Central memory CD8-positive, alpha-beta T cell (primary cell): ENCODE results near the gene ZNF71.

Experiments
- ATAC-seq: fragments of 150-1000 bp; cut with Tn5 transposase; replicated peaks from 2 replicates; pipeline ENCODE4 v1.10.0; 2022; ENCODE audit warnings: mild to moderate bottlenecking, moderate FRiP score, moderate number of reproducible peaks; ENCODE audit not compliant: poor library complexity, severe bottlenecking; ENCODE audit errors: extremely low read depth
- DNase-seq, 2 donors: peaks; one replicate each; pipeline ENCODE4 v3.0.0; 2021; ENCODE audit warnings: low spot score in 2 of 2
- H3K27ac Mint-ChIP-seq: one replicate; pipeline ENCODE4 v1.8.0; 2022; ENCODE audit warnings: low read depth, mild to moderate bottlenecking, moderate library complexity, mixed read lengths
- H3K27me3 Mint-ChIP-seq: one replicate; pipeline ENCODE4 v1.8.0; 2022; ENCODE audit warnings: mixed read lengths
- H3K36me3 Mint-ChIP-seq: one replicate; pipeline ENCODE4 v1.8.0; 2022; ENCODE audit warnings: mild to moderate bottlenecking, moderate library complexity, mixed read lengths; ENCODE audit not compliant: insufficient read depth
- H3K4me1 Mint-ChIP-seq: one replicate; pipeline ENCODE4 v1.8.0; 2022; ENCODE audit warnings: mixed read lengths
- H3K4me3 Mint-ChIP-seq: one replicate; pipeline ENCODE4 v1.8.0; 2022; ENCODE audit warnings: mild to moderate bottlenecking, moderate library complexity, mixed read lengths
- H3K9me3 Mint-ChIP-seq: one replicate; pipeline ENCODE4 v1.8.0; 2022; ENCODE audit warnings: mixed read lengths

ZNF71 gene

GRCh38 chr19:56597696-56598095 is 2.6 kb downstream of the ZNF71 start:
- Mint-ChIP-seq H3K36me3 (peaks cover 11% of the 10 kb centered on the region), H3K27me3 (no peaks in the 10 kb centered on the region), H3K27ac (no peak overlapping the region), H3K4me3 (no peak overlapping the region), H3K4me1 (peaks cover 47% of the 10 kb centered on the region), H3K9me3 (peaks cover 6% of the 10 kb centered on the region)
- ATAC-seq (no peak), DNase-seq (no peak)

GRCh38 chr19:56601375-56601774 is 6.3 kb downstream of the ZNF71 start:
- H3K27me3 Mint-ChIP-seq = no peaks in the 10 kb centered on the region
- no peak overlapping the region for H3K27ac Mint-ChIP-seq
- H3K36me3 Mint-ChIP-seq = peaks cover 4% of the 10 kb centered on the region
- H3K4me3 Mint-ChIP-seq = no peak overlapping the region
- DNase-seq (no peak), ATAC-seq (no peak)
- H3K9me3 Mint-ChIP-seq = peaks cover 6% of the 10 kb centered on the region
- peaks cover 24% of the 10 kb centered on the region for H3K4me1 Mint-ChIP-seq

GRCh38 chr19:56603829-56604228 is 8.7 kb downstream of the ZNF71 start:
- peaks cover 14% of the 10 kb centered on the region for H3K4me1 Mint-ChIP-seq
- no peak for DNase-seq
- no peak for ATAC-seq
- H3K36me3 Mint-ChIP-seq = peaks cover 3% of the 10 kb centered on the region
- no peaks in the 10 kb centered on the region for H3K27me3 Mint-ChIP-seq
- no peak overlapping the region for H3K4me3 Mint-ChIP-seq
- no peak overlapping the region for H3K27ac Mint-ChIP-seq
- H3K9me3 Mint-ChIP-seq = peaks cover 16% of the 10 kb centered on the region

GRCh38 chr19:56608274-56608964 is 13.3 kb downstream of the ZNF71 start:
- Mint-ChIP-seq H3K27me3 (no peaks in the 10 kb centered on the region), H3K4me1 (peaks cover 11% of the 10 kb centered on the region), H3K9me3 (peaks cover 23% of the 10 kb centered on the region), H3K4me3 (no peak overlapping the region), H3K27ac (no peak overlapping the region), H3K36me3 (no peaks in the 10 kb centered on the region)
- DNase-seq (no peak), ATAC-seq (no peak)

GRCh38 chr19:56611288-56611687 is 16.2 kb downstream of the ZNF71 start:
- Mint-ChIP-seq H3K27ac (no peak overlapping the region), H3K4me3 (no peak overlapping the region), H3K36me3 (peaks cover 4% of the 10 kb centered on the region), H3K9me3 (peaks cover 40% of the 10 kb centered on the region), H3K4me1 (peaks cover 13% of the 10 kb centered on the region), H3K27me3 (no peaks in the 10 kb centered on the region)
- no peak for ATAC-seq
- DNase-seq = no peak

GRCh38 chr19:56612737-56613136 is 17.6 kb downstream of the ZNF71 start:
- ATAC-seq = no peak
- no peak overlapping the region for H3K27ac Mint-ChIP-seq
- H3K4me3 Mint-ChIP-seq = no peak overlapping the region
- peaks cover 46% of the 10 kb centered on the region for H3K9me3 Mint-ChIP-seq
- peaks cover 13% of the 10 kb centered on the region for H3K4me1 Mint-ChIP-seq
- H3K36me3 Mint-ChIP-seq = peaks cover 4% of the 10 kb centered on the region
- no peak for DNase-seq
- no peaks in the 10 kb centered on the region for H3K27me3 Mint-ChIP-seq

- ATAC-seq (no peak), DNase-seq (no peak)
- Mint-ChIP-seq H3K27ac (no peak overlapping the region), H3K9me3 (peaks cover 37% of the 10 kb centered on the region), H3K27me3 (no peaks in the 10 kb centered on the region), H3K36me3 (peaks cover 5% of the 10 kb centered on the region), H3K4me1 (peaks cover 13% of the 10 kb centered on the region), H3K4me3 (no peak overlapping the region)
Measured at GRCh38 chr19:56613639-56614038, 18.5 kb downstream of the ZNF71 start.

GRCh38 chr19:56617531-56617930 is 22.4 kb downstream of the ZNF71 start:
- Mint-ChIP-seq H3K9me3 (peaks cover 40% of the 10 kb centered on the region), H3K4me1 (peaks cover 7% of the 10 kb centered on the region), H3K27me3 (no peaks in the 10 kb centered on the region)

GRCh38 chr19:56619121-56619520 is 24.0 kb downstream of the ZNF71 start:
- ATAC-seq = no peak
- DNase-seq = no peak
- no peaks in the 10 kb centered on the region for H3K4me1 Mint-ChIP-seq
- no peak overlapping the region for H3K27ac Mint-ChIP-seq
- H3K36me3 Mint-ChIP-seq = peaks cover 4% of the 10 kb centered on the region
- no peak overlapping the region for H3K4me3 Mint-ChIP-seq
- H3K27me3 Mint-ChIP-seq = no peaks in the 10 kb centered on the region
- H3K9me3 Mint-ChIP-seq = peaks cover 31% of the 10 kb centered on the region

More at GRCh38 chr19:56617531-56617930, 22.4 kb downstream of the ZNF71 start:
- no peak overlapping the region for H3K27ac Mint-ChIP-seq
- peaks cover 6% of the 10 kb centered on the region for H3K36me3 Mint-ChIP-seq
- ATAC-seq (no peak), DNase-seq (no peak)
- H3K4me3 Mint-ChIP-seq = no peak overlapping the region

- no peaks in the 10 kb centered on the region for H3K4me1 Mint-ChIP-seq
- H3K27ac Mint-ChIP-seq = no peak overlapping the region
- H3K9me3 Mint-ChIP-seq = peaks cover 21% of the 10 kb centered on the region
- H3K4me3 Mint-ChIP-seq = no peak overlapping the region
- DNase-seq (no peak), ATAC-seq (no peak)
- peaks cover 3% of the 10 kb centered on the region for H3K36me3 Mint-ChIP-seq
- H3K27me3 Mint-ChIP-seq = no peaks in the 10 kb centered on the region
Measured at GRCh38 chr19:56622374-56622773, 27.3 kb downstream of the ZNF71 start.

GRCh38 chr19:56623006-56623405 is 27.9 kb downstream of the ZNF71 start:
- H3K27me3 Mint-ChIP-seq = no peaks in the 10 kb centered on the region
- ATAC-seq (no peak), DNase-seq (no peak)
- peaks cover 21% of the 10 kb centered on the region for H3K9me3 Mint-ChIP-seq
- H3K36me3 Mint-ChIP-seq = peaks cover 2% of the 10 kb centered on the region
- no peak overlapping the region for H3K4me3 Mint-ChIP-seq
- H3K4me1 Mint-ChIP-seq = no peaks in the 10 kb centered on the region
- no peak overlapping the region for H3K27ac Mint-ChIP-seq

- Mint-ChIP-seq H3K36me3 (peaks cover 2% of the 10 kb centered on the region), H3K4me1 (no peaks in the 10 kb centered on the region), H3K27ac (no peak overlapping the region), H3K9me3 (peaks cover 22% of the 10 kb centered on the region), H3K27me3 (no peaks in the 10 kb centered on the region), H3K4me3 (no peak overlapping the region)
- DNase-seq (no peak), ATAC-seq (no peak)
Measured at GRCh38 chr19:56625708-56626107, 30.6 kb downstream of the ZNF71 start.

GRCh38 chr19:56633021-56633420 is 37.9 kb downstream of the ZNF71 start:
- H3K27ac Mint-ChIP-seq = no peak overlapping the region
- no peaks in the 10 kb centered on the region for H3K4me1 Mint-ChIP-seq
- H3K4me3 Mint-ChIP-seq = no peak overlapping the region
- H3K36me3 Mint-ChIP-seq = peaks cover 2% of the 10 kb centered on the region
- DNase-seq (no peak), ATAC-seq (no peak)
- H3K27me3 Mint-ChIP-seq = no peaks in the 10 kb centered on the region
- peaks cover 34% of the 10 kb centered on the region for H3K9me3 Mint-ChIP-seq
